ENCODE results near the gene DCAF12. TPM values are rescaled to one million over a fixed set of nuclear protein-coding genes. Genes with fewer than 3 reads are reported as not detected.

The DCAF12 gene
- total and polyA plus RNA-seq, 2 of the 13 experiments (the other 11 are each of a cell fraction or from before 2014, with no cell fraction given) = 26.8 to 37.4 TPM

DNA sequence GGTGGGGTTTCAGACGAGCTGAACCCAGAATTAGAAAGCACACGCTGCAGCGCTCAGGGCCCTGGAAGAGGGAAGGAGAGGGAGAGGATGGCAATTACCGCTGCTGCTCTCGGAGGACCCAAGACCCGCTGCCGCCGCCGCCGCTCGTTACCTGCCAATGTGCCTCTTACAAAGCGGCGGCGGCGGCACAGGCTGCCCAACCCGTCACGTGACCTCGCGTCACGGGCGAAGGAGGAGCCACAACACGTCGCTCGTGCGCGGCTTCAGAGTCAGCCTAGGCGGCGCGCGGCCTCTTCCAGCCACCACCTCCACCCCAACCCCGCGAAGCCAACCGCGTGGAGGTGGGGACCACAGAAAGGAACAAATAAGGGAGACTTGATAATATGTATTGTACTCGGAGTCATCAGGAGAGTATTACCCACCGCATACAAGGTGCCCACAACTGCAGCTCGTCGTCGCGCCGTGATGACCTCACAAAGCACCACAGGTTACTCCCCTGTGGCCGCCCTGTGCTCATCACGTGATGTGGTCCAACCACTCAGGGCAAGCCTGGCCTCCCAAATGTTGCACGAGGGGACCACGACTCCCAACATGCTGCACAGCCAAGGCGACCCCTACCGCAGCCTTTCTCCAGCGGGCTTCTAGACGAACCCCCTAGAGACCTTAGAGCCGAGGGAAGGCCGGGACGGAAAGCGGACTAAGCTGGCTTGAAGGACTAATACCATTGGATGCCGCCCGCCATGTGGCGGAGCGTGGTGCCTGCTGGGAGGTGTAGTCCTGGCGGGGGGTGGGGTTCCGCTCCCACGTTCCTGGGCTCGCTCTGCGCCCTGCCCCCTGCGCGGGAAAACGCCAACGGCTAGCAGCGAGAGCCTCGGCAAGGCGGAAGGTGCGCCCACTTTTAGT is 77.5 kb downstream of the DCAF12 start, which contains the start of gene UBAP2 (continued):
- TF ChIP-seq EP300 (IDR thresholded peaks at IDR 0.05; ENCODE audit: low read depth in 2 of 2, low read length in 2 of 2) (0 out of 4 replicates have a peak, but pooled peaks of 1 of the 2 experiments have one; percentile 13), EP300 (CRISPR knock-in tag; IDR thresholded peaks at IDR 0.05; ENCODE audit: borderline replicate concordance) (no peak; the same call in 1 of the 2 replicates), POGK (CRISPR knock-in tag; conservative IDR thresholded peaks at IDR 0.05) (0 out of 2 replicates have a peak, but pooled peaks have one; percentile 60), SRF (IDR thresholded peaks at IDR 0.05; ENCODE audit: low read depth, low read length) (peak; percentile 46; the same call in 1 of the 2 replicates), ZNF460 (CRISPR knock-in tag; IDR thresholded peaks at IDR 0.05; ENCODE audit: borderline replicate concordance) (no peak), DNMT3B (CRISPR knock-in tag; conservative IDR thresholded peaks at IDR 0.05) (no peak; the same call in 1 of the 2 replicates), SRSF4 (IDR thresholded peaks at IDR 0.05; ENCODE audit: low read depth, low read length, poor library complexity, severe bottlenecking) (no peak), TAF1 (CRISPR knock-in tag; IDR thresholded peaks at IDR 0.05) (peak; percentile 93), ZEB1 (IDR thresholded peaks at IDR 0.05; ENCODE audit: insufficient replicate concordance, low read depth) (peak; percentile 35), KAT2B (IDR thresholded peaks at IDR 0.05; ENCODE audit: borderline replicate concordance, low read depth, low read length) (no peak), ZNF503 (CRISPR knock-in tag; IDR thresholded peaks at IDR 0.05) (0 out of 2 replicates have a peak, but pooled peaks have one; percentile 7), PHF8 (CRISPR knock-in tag; IDR thresholded peaks at IDR 0.05) (peak; percentile 96), HNRNPK (IDR thresholded peaks at IDR 0.05; ENCODE audit: low read depth, low read length, poor library complexity, severe bottlenecking) (no peak), PLRG1 (conservative IDR thresholded peaks at IDR 0.05) (no peak), ZNF841 (CRISPR knock-in tag; IDR thresholded peaks at IDR 0.05; ENCODE audit: borderline replicate concordance) (no peak), ZNF382 (CRISPR knock-in tag; IDR thresholded peaks at IDR 0.05; ENCODE audit: borderline replicate concordance) (no peak), SMAD3 (CRISPR knock-in tag; IDR thresholded peaks at IDR 0.05) (no peak), ZNF770 (CRISPR knock-in tag; IDR thresholded peaks at IDR 0.05) (peak; percentile 23; the same call in 1 of the 2 replicates), ZNF569 (CRISPR knock-in tag; IDR thresholded peaks at IDR 0.05; ENCODE audit: borderline replicate concordance) (0 out of 2 replicates have a peak, but pooled peaks have one; percentile 89), CEBPB (IDR thresholded peaks at IDR 0.05; ENCODE audit: borderline replicate concordance, low read depth, low read length) (no peak), ZNF761 (CRISPR knock-in tag; conservative IDR thresholded peaks at IDR 0.05) (0 out of 2 replicates have a peak, but pooled peaks have one; percentile 79), POLR2AphosphoS5 (IDR thresholded peaks at IDR 0.05; ENCODE audit: low read depth, low read length) (peak; percentile 95)
